ENCODE data around the gene RAD18. TPM values are rescaled to one million over a fixed set of nuclear protein-coding genes. Genes with fewer than 3 reads are reported as not detected.

The RAD18 gene
- polyA plus RNA-seq, 1 of the 3 experiments (the other 2 are of a cell fraction) = 5.7 TPM

DNA sequence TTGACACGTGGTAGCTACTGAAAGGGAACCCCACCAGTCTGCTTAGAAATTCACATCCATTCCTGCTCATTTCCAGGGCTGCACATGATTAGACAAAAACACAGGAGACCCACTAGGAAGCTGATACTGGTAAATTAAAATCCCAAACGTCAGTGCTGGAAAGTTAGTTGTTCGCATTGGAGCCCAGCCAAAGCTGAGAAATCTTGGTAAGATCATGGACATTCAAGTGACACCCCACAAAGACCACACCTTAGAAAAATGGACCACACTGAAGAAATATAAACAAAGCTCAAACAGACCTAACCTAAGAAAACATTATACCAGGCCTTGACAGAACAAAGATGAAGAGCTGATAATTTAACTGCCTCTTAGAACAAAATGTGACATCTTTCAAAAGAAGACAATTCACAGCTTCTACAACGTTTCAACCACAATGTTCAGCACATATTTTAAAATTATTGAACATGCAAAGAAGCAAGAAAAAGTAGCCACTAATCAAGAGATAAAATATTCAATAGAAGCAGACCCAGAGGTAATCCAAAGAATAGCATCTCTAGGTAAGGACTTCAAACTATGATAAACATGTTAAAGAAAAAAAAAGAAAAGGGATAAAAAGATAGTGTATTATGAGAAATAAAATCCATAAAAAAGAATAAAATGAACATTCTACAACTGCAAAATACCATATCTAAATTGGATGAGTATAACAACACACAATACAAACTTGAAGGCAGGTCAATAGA, 20.4 kb downstream of the RAD18 start:
- Histone ChIP-seq H3K4me1 (ENCODE audit: control insufficient read depth in 1 of 2, insufficient read depth in 2 of 2, low read depth in 1 of 2, low read length in 1 of 2) (peaks cover 0 to 6% of the 10 kb centered on the region in 2 experiments; a peak in 1 of 4 replicates), H3K79me2 (ENCODE audit: insufficient read depth) (peaks cover 24% of the 10 kb centered on the region), H3K9ac (no peak overlapping the region), H3K9me3 (no peaks in the 10 kb centered on the region), H3K4me3 (ENCODE audit: low read depth in 2 of 2, low read length in 1 of 2) (no peak overlapping the region), H3K9me2 (no peaks in the 10 kb centered on the region), H3F3A (replicated peaks; ENCODE audit: insufficient read depth) (peaks cover 16% of the 10 kb centered on the region), H3K27ac (ENCODE audit: low read depth in 2 of 2, low read length in 1 of 2) (no peak overlapping the region), H3K36me3 (replicated peaks in 1 of 2; ENCODE audit: control insufficient read depth in 1 of 2, insufficient read depth in 2 of 2, low read length in 1 of 2) (peaks cover 52 to 67% of the 10 kb centered on the region in 2 experiments), H3K4me2 (no peak overlapping the region), H4K20me1 (ENCODE audit: insufficient read depth) (no peaks in the 10 kb centered on the region), H2AFZ (ENCODE audit: low read depth) (no peak overlapping the region), H3K27me3 (ENCODE audit: insufficient read depth) (no peaks in the 10 kb centered on the region)
- no peak for DNase-seq
- ChIA-PET POLR2A (no interaction called here), CTCF (interaction anchor here (0.6 to 1.0 kb wide), 2 partner anchors 11 to 173 kb away, joined by 3 to 5 read pairs; partner anchors contain the start of gene OXTR)
- WGBS (ENCODE audit: low lambda C conversion rate) = 79% methylated on average over 4 of the region's 4 CpGs
- TF ChIP-seq, protein P1, sequence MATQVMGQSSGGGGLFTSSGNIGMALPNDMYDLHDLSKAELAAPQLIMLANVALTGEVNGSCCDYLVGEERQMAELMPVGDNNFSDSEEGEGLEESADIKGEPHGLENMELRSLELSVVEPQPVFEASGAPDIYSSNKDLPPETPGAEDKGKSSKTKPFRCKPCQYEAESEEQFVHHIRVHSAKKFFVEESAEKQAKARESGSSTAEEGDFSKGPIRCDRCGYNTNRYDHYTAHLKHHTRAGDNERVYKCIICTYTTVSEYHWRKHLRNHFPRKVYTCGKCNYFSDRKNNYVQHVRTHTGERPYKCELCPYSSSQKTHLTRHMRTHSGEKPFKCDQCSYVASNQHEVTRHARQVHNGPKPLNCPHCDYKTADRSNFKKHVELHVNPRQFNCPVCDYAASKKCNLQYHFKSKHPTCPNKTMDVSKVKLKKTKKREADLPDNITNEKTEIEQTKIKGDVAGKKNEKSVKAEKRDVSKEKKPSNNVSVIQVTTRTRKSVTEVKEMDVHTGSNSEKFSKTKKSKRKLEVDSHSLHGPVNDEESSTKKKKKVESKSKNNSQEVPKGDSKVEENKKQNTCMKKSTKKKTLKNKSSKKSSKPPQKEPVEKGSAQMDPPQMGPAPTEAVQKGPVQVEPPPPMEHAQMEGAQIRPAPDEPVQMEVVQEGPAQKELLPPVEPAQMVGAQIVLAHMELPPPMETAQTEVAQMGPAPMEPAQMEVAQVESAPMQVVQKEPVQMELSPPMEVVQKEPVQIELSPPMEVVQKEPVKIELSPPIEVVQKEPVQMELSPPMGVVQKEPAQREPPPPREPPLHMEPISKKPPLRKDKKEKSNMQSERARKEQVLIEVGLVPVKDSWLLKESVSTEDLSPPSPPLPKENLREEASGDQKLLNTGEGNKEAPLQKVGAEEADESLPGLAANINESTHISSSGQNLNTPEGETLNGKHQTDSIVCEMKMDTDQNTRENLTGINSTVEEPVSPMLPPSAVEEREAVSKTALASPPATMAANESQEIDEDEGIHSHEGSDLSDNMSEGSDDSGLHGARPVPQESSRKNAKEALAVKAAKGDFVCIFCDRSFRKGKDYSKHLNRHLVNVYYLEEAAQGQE (IDR thresholded peaks at IDR 0.05; ENCODE audit: low read depth, low read length) = no peak
- no peak for TF ChIP-seq FOXJ3 (CRISPR knock-in tag; IDR thresholded peaks at IDR 0.05)
- TF ChIP-seq, protein P2, sequence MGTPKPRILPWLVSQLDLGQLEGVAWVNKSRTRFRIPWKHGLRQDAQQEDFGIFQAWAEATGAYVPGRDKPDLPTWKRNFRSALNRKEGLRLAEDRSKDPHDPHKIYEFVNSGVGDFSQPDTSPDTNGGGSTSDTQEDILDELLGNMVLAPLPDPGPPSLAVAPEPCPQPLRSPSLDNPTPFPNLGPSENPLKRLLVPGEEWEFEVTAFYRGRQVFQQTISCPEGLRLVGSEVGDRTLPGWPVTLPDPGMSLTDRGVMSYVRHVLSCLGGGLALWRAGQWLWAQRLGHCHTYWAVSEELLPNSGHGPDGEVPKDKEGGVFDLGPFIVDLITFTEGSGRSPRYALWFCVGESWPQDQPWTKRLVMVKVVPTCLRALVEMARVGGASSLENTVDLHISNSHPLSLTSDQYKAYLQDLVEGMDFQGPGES (IDR thresholded peaks at IDR 0.05; ENCODE audit: low read depth, low read length) = no peak

DNA sequence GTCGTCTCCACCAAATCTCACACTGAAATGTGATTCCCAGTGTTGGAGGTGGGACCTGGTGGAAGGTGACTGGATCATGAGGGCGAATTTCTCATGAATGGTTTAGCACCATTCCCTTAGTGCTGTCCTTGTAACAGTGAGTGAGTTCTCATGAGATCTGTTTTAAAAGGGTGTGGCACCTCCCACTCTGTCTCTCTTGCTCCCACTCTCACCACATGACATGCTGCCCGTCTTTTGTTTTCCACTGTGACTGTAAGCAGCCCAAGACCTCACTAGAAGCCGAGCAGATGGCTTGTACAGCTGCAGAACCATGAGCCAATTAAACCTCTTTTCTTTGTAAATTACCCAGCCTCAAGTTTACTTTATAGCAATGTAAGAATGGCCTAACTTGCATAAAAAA, 21.2 kb downstream of the RAD18 start:
- H3K4me1 ChIP-seq (ENCODE audit: control insufficient read depth in 1 of 2, insufficient read depth in 2 of 2, low read depth in 1 of 2, low read length in 1 of 2) = peaks cover 2 to 11% of the 10 kb centered on the region in 2 experiments; a peak in 2 of 4 replicates
- peaks cover 52 to 67% of the 10 kb centered on the region in 2 experiments for H3K36me3 ChIP-seq (replicated peaks in 1 of 2; ENCODE audit: control insufficient read depth in 1 of 2, insufficient read depth in 2 of 2, low read length in 1 of 2)
- H2AFZ ChIP-seq (ENCODE audit: low read depth) = no peak overlapping the region
- 91% methylated on average over 4 of the region's 4 CpGs for WGBS (ENCODE audit: low lambda C conversion rate)
- POLR2A ChIA-PET = no interaction called here
- no peak overlapping the region for H3K4me3 ChIP-seq (ENCODE audit: low read depth in 2 of 2, low read length in 1 of 2)
- H3F3A ChIP-seq (replicated peaks; ENCODE audit: insufficient read depth) = peaks cover 24% of the 10 kb centered on the region
- no peak for DNase-seq
- H3K9me3 ChIP-seq = no peaks in the 10 kb centered on the region
- peaks cover 19% of the 10 kb centered on the region for H3K79me2 ChIP-seq (ENCODE audit: insufficient read depth)
- H4K20me1 ChIP-seq (ENCODE audit: insufficient read depth) = no peaks in the 10 kb centered on the region
- H3K9ac ChIP-seq = no peak overlapping the region
- H3K9me2 ChIP-seq = no peaks in the 10 kb centered on the region
- CTCF ChIA-PET = no interaction called here
- no peak overlapping the region for H3K4me2 ChIP-seq
- TF ChIP-seq GABPA (IDR thresholded peaks at IDR 0.05; ENCODE audit: low read depth) (no peak), ELF1 (IDR thresholded peaks at IDR 0.05) (no peak), NFIC (IDR thresholded peaks at IDR 0.05; ENCODE audit: borderline replicate concordance) (no peak), MEF2A (IDR thresholded peaks at IDR 0.05; ENCODE audit: borderline replicate concordance, low read depth) (no peak), TEAD4 (IDR thresholded peaks at IDR 0.05; ENCODE audit: borderline replicate concordance, insufficient read depth) (no peak), TAF1 (IDR thresholded peaks at IDR 0.05; ENCODE audit: borderline replicate concordance, low read depth, low read length) (no peak), MXI1 (IDR thresholded peaks at IDR 0.05; ENCODE audit: low read depth, low read length) (no peak)
- TF ChIP-seq, protein P1 (IDR thresholded peaks at IDR 0.05; ENCODE audit: low read depth, low read length) = no peak
- TF ChIP-seq, protein P3, sequence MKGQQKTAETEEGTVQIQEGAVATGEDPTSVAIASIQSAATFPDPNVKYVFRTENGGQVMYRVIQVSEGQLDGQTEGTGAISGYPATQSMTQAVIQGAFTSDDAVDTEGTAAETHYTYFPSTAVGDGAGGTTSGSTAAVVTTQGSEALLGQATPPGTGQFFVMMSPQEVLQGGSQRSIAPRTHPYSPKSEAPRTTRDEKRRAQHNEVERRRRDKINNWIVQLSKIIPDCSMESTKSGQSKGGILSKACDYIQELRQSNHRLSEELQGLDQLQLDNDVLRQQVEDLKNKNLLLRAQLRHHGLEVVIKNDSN (IDR thresholded peaks at IDR 0.05; ENCODE audit: borderline replicate concordance, low read depth) = no peak
- TF ChIP-seq, protein P4, sequence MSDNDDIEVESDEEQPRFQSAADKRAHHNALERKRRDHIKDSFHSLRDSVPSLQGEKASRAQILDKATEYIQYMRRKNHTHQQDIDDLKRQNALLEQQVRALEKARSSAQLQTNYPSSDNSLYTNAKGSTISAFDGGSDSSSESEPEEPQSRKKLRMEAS (IDR thresholded peaks at IDR 0.05; ENCODE audit: low read depth) = no peak
- TF ChIP-seq, protein P5, sequence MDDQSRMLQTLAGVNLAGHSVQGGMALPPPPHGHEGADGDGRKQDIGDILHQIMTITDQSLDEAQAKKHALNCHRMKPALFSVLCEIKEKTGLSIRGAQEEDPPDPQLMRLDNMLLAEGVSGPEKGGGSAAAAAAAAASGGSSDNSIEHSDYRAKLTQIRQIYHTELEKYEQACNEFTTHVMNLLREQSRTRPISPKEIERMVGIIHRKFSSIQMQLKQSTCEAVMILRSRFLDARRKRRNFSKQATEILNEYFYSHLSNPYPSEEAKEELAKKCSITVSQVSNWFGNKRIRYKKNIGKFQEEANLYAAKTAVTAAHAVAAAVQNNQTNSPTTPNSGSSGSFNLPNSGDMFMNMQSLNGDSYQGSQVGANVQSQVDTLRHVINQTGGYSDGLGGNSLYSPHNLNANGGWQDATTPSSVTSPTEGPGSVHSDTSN (IDR thresholded peaks at IDR 0.05) = no peak
- no peaks in the 10 kb centered on the region for H3K27me3 ChIP-seq (ENCODE audit: insufficient read depth)
- H3K27ac ChIP-seq (ENCODE audit: low read depth in 2 of 2, low read length in 1 of 2) = no peak overlapping the region

All from SK-N-SH (cell line).